ENCODE data around the gene PAMR1. TPM values are rescaled to one million over a fixed set of nuclear protein-coding genes. Genes with fewer than 3 reads are reported as not detected.

Gene PAMR1
- total RNA-seq, 1 donor from 2014 or later: 12.9 TPM

DNA sequence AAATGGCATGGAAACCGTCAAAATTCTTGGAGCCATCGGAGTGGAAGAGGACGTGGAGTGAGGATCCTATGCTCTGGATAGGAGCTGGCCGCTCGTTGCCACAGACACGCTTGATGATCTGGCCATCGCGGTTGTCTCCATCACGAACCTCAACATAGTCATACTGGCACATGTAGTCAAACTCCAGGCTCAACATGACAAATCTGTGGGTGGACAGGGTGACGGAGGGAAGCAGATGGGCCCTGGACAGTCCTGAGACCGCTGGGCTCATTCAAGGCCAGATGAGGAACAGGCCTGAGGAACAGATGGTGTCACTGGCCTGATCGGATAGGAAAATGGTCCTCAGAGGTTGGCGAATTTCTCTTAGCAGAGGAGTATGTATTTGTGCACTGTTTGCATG, 54.8 kb downstream of the PAMR1 start:
- TF ChIP-seq, protein P1, sequence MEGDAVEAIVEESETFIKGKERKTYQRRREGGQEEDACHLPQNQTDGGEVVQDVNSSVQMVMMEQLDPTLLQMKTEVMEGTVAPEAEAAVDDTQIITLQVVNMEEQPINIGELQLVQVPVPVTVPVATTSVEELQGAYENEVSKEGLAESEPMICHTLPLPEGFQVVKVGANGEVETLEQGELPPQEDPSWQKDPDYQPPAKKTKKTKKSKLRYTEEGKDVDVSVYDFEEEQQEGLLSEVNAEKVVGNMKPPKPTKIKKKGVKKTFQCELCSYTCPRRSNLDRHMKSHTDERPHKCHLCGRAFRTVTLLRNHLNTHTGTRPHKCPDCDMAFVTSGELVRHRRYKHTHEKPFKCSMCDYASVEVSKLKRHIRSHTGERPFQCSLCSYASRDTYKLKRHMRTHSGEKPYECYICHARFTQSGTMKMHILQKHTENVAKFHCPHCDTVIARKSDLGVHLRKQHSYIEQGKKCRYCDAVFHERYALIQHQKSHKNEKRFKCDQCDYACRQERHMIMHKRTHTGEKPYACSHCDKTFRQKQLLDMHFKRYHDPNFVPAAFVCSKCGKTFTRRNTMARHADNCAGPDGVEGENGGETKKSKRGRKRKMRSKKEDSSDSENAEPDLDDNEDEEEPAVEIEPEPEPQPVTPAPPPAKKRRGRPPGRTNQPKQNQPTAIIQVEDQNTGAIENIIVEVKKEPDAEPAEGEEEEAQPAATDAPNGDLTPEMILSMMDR (IDR thresholded peaks at IDR 0.05; ENCODE audit: borderline replicate concordance): no peak
- DNase-seq: no peak

DNA sequence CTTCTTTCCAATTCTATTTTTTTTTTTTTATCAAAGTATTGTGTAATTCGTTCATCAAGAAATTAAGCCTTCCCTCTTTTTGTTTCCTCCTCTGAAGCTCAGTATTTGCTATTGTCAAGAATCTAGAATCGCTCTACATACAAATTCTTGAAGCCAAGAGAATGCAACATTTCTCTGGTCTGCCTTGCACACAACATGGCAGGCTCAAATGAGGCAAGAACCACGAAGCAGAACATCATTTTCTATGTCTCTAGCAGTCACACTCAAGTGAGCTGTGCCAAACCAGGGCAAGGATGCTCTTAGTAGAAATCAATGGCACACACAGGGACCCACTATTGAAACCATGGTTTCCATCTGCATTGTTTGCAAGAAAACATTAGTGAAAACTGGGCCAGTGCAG, 59.4 kb downstream of the PAMR1 start:
- DNase-seq: no peak
- Histone ChIP-seq H3K27ac (replicated peaks) (no peak overlapping the region), H3K4me3 (no peak overlapping the region), H3K27me3 (ENCODE audit: low read depth) (peaks cover 40% of the 10 kb centered on the region), H3K9me3 (replicated peaks) (no peaks in the 10 kb centered on the region), H3K36me3 (no peaks in the 10 kb centered on the region), H3K4me1 (no peaks in the 10 kb centered on the region)
- TF ChIP-seq, protein P1 (IDR thresholded peaks at IDR 0.05; ENCODE audit: borderline replicate concordance): no peak
- intact Hi-C loops (cut with micrococcal nuclease): no loop called here

More for the DNA sequence above, 54.8 kb downstream of the PAMR1 start:
- intact Hi-C loops (cut with micrococcal nuclease): no loop called here
- Histone ChIP-seq H3K27me3 (ENCODE audit: low read depth) (peaks cover 44% of the 10 kb centered on the region), H3K4me1 (no peaks in the 10 kb centered on the region), H3K36me3 (no peaks in the 10 kb centered on the region), H3K9me3 (replicated peaks) (no peaks in the 10 kb centered on the region), H3K4me3 (no peak overlapping the region), H3K27ac (replicated peaks) (no peak overlapping the region)

DNA sequence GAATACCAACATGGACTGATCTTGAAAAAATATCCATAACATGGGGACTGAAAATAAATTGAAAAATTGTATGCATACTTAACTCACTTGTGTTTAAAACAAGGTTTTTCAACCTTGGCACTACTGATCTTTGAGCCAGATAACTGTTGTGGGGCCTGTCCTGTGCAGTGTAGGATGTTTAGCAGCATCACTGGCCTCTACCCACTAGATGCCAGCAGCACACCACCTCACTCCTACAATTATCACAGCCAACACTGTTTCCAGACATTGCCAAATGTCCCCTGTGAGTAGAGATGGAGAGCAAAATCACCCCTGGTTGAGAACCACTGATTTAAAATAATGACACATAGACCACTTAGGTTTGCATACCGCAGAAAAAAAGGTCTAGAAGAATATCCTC, 61.1 kb downstream of the PAMR1 start:
- DNase-seq: no peak
- H3K4me3 ChIP-seq: no peak overlapping the region
- intact Hi-C loops (cut with micrococcal nuclease): loop anchor here (2.0 kb wide), 1 partner anchor 34 kb away; no protein-coding TSS in a partner anchor
- TF ChIP-seq, protein P1 (IDR thresholded peaks at IDR 0.05; ENCODE audit: borderline replicate concordance): no peak
- no peak overlapping the region for H3K27ac ChIP-seq (replicated peaks)
- H3K9me3 ChIP-seq (replicated peaks): no peaks in the 10 kb centered on the region
- peaks cover 31% of the 10 kb centered on the region for H3K27me3 ChIP-seq (ENCODE audit: low read depth)
- H3K36me3 ChIP-seq: no peaks in the 10 kb centered on the region
- H3K4me1 ChIP-seq: no peaks in the 10 kb centered on the region

DNA sequence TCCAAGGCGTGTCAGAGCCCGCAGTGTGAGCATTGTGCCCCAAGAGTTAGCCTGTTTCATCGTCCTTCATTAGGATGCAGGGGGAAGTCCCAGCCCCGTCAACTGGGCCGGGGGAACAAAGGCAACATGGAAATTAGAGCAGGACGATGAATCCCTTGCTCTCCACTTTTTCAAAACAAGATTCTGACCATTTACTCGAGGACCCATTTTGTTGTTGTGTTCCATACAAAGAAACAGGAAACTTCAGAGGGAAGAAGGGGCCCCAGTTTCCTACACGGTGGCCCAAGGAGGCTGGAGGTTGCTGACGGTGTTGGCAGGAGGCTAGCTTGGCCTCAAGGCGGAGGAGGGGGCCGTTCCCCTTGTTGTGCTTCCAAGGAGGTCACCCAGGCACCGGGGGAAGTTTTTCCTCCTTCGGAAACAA, 62.1 kb downstream of the PAMR1 start:
- TF ChIP-seq, protein P1 (IDR thresholded peaks at IDR 0.05; ENCODE audit: borderline replicate concordance): no peak
- no peak for DNase-seq
- Histone ChIP-seq H3K27me3 (ENCODE audit: low read depth) (peaks cover 31% of the 10 kb centered on the region), H3K4me3 (no peak overlapping the region), H3K9me3 (replicated peaks) (no peaks in the 10 kb centered on the region), H3K4me1 (no peaks in the 10 kb centered on the region), H3K36me3 (no peaks in the 10 kb centered on the region), H3K27ac (replicated peaks) (no peak overlapping the region)
- intact Hi-C loops (cut with micrococcal nuclease): no loop called here

DNA sequence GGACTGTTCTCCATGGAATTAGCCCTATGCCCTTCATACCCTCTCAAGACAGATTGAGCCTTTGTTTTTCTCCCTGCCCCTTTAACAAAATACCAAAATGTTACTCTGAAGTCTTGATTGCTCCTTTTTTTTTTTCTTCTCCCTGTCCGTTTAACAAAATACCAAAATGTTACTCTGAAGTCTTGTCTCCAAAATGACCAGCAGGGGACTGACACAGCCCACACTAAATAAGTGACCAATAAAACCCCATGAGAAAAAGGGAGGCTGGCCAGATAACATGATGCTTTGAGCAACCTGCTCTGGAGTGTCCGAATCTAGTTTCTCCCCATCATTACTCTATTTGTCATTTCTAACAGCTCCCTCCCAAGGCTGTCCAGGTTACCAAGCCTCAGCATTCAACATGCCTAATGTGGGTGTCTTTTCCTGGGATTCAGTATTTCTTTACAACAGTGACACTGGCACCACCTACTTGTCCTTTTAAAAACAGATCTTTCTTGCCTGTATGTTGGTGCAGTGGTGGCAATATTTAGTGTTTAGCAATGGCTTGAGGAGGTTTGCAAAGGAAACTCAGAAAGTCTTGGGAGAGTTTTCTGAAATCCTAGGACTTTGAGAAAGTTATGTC, 63.4 kb downstream of the PAMR1 start:
- Histone ChIP-seq H3K9me3 (replicated peaks) (no peaks in the 10 kb centered on the region), H3K4me3 (no peak overlapping the region), H3K4me1 (no peaks in the 10 kb centered on the region), H3K27ac (replicated peaks) (no peak overlapping the region), H3K27me3 (ENCODE audit: low read depth) (peaks cover 21% of the 10 kb centered on the region), H3K36me3 (no peaks in the 10 kb centered on the region)
- no peak for DNase-seq
- intact Hi-C loops (cut with micrococcal nuclease): no loop called here
- TF ChIP-seq, protein P1 (IDR thresholded peaks at IDR 0.05; ENCODE audit: borderline replicate concordance): no peak

All from left ventricle myocardium inferior (tissue), 1 donor.